Measurements from ENCODE around the gene FHIT.

DNA sequence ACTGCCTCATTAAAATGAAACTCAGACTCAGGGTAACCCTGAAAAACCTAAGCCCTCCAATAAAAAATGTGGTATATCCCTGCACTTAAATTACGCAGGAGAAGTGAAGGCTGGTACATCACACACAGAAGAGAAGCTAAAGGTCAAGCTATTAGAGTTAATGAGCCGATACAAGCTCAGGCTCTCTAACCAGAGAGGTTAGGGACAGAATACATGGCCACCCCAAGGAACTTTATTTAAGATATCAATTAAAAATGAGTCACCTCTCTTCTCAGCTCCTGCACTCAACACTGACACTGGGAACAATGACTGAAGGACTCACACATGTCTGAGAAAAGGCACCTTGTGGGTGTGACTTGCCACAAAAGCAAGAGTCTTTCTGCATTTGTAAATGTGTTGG is 1400.8 kb downstream of the FHIT start:
- no peak for TF ChIP-seq CTCF (IDR thresholded peaks at IDR 0.05; ENCODE audit: insufficient read depth, low read length, poor library complexity, severe bottlenecking)
- TF ChIP-seq EZH2phosphoT487 (conservative IDR thresholded peaks at IDR 0.05; ENCODE audit: low read length), result no peak
